Measurements from ENCODE around the gene LAMB3. TPM values are rescaled to one million over a fixed set of nuclear protein-coding genes. Genes with fewer than 3 reads are reported as not detected.
A peak's percentile ranks its signal among the peaks of the same experiment; 100 is the strongest.
"Not testable (repeated sequence)": the region's sequence is repeated elsewhere in the genome, so short reads cannot be mapped to it uniquely, and the experiment has no call there.

LAMB3 gene
- 0.81 TPM for polyA plus RNA-seq (ENCODE audit: insufficient read length)

DNA sequence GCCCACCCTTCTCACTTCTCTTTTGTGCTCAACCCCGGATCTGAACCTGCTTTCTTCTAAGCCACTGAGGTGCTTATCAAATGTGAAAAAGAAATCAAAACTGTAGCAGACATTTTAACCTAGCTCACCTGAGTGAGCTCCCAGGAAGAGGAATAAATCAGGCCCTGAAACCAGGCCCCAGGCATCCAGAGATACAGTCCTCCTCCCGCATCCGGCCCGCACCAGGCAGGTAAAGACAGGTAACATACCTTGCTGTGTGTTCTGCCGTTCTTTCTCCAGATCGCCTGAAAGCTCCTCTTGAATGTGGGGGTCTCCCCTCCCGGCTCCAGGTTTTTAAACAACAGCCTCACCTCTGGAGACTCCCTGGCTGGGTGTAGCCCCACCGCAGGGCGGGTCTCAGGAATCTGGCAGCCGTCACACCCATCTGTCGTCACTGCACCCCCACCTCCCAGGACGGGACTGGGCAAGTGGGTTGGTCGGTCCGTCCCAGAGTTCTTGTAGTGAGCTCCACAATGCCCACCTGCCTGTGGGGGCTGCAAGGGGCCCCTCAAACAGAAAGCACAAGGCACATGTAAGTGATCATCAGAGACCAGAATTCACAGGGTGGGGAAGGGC, at the start of gene LAMB3:
TSS of gene LAMB3 (minus strand) at position 305 of the 615 bp plus-strand sequence. CDS start 1,481 bp downstream, outside the sequence.
- no peak for DNase-seq

DNA sequence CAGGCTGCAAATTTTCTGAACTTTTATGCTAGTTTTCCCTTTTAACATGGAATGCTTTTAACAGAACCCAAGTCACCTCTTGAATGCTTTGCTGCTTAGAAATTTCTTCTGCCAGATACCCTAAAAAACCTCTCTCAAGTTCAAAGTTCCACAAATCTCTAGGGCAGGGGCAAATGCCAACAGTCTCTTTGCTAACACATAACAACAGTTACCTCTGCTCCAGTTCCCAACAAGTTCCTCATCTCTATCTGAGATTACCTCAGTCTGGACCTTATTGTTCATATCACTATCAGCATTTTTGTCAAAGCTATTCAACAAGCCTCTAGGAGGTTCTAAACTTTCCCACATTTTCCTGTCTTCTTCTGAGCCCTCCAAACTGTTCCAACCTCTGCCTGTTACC, 48.5 kb upstream of the LAMB3 start:
- DNase-seq, result not testable (repeated sequence)

- DNase-seq, result no peak
Measured at GRCh38 chr1:209697126-209697525, 44.9 kb upstream of the LAMB3 start.

DNA sequence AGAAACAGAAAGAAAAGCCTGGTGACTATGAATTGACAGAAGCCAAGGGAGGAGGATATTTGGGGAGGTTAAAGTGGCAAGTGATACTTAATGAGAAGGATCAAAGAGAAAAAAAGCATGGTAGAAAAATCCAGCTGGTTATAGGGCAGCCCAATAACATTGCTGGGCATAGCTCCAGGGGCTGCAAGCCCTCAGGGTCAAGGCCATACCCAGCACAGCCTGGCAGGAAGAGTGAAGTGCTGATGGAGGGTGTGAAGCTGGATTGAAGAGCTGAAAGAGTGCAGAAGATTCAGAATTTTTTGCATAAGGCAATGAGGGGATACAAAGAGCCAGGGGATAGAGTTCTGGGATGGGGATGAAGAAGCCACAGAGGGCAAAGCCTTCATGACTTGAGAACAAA, 44.4 kb upstream of the LAMB3 start:
- DNase-seq, result no peak

- peak; percentile 77 for DNase-seq
Measured at GRCh38 chr1:209692745-209693504, 40.7 kb upstream of the LAMB3 start.

DNA sequence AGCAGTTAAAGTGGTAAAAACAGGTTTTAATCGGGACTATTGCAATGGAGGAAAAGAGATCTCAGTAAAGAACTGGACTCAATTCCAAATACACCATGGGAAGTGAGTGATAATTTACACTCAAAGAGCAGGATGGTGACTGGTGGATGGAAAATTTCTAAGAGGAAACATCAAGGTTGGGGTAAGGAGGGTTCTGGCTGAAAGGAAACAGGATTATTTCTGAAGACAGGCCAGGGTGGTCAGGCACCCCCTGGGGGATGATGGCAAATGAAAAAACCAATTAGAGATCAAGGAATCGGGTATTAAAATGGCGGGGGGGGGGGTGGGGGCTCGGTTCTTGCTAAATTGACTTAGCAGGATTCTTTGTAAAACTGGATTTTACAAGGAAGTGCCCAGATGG, 40.1 kb upstream of the LAMB3 start:
- DNase-seq, result no peak

DNA sequence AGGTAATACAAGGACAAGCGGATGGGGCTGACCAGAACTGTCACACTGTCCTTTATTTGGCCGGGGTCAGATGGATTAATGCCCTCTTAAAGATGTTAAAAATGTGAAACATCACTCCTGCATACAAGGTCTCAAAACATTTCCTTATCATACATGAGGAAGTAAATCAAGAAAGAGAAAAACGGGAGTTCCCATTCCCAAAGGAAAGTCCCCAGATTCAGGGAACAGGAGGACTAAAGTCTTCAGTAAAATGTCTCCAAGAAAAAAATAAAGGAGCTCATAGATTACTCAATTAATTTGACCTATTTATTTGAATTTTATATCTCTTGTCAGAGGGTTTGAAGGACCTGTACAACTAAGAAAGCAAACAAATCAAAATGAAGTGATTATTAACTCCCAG, 39.0 kb upstream of the LAMB3 start:
- DNase-seq, result no peak

DNA sequence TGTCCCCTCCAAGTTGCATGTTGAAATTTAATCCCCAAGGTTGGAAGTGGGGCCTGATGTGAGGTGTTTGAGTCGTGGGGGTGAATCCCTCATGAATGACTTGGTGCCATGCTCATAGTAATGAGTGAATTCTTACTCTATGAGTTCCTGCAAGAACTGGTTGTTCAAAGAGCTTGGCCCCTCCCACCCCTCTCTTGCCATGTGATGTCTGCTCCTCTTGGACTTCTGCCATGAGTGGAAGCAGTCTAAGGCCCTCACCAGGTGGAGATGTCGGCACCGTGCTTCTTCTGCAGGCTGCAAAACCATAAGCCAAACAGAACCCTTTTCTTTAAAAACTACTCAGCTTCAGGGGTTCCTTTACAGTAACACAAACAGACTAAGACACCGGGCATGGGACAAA, 37.3 kb upstream of the LAMB3 start:
- DNase-seq, result no peak

DNA sequence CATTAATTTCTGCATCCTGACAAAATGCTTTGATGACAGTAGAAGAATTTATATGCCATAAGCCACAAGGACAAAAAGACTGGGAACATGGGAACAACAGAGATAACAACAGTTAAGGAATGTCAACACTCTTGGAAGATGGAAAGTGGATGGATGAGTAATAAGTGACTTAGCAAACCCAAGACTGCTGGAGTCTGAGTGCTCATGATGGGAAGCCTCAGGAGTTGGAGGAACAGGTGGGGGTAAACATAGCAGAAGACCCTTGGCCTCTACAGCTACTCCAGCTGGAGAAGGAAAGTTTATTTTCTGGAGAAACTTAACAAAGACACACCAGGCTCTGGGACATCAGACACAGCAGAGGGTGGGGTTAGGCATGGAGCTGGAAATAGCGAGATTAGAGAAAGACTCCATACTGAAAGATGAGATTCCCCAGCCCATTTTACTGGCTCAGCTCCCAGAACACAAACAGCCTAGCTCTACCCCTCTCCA, 36.6 kb upstream of the LAMB3 start:
- DNase-seq, result no peak

DNA sequence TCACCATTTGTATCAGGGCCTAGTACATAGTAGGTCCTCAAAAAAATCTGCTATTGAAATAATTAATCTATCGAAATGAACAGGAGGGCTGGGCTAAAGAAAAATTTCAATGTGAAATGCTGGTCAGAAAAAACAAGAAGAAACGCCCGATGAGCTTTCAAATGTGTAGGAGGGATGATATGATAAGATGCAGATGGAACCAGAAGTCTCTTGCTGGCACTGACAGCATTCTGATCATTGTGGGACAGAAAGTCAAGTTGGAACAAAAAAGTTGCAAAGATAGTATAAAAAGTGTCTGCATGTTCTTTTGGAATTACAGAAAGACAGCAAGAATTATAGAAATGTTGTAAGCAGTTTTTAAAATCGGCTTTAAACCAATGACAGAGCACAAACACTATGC, 34.1 kb upstream of the LAMB3 start:
- DNase-seq, result no peak

GRCh38 chr1:209685821-209686220, 33.6 kb upstream of the LAMB3 start:
- no peak for DNase-seq

DNA sequence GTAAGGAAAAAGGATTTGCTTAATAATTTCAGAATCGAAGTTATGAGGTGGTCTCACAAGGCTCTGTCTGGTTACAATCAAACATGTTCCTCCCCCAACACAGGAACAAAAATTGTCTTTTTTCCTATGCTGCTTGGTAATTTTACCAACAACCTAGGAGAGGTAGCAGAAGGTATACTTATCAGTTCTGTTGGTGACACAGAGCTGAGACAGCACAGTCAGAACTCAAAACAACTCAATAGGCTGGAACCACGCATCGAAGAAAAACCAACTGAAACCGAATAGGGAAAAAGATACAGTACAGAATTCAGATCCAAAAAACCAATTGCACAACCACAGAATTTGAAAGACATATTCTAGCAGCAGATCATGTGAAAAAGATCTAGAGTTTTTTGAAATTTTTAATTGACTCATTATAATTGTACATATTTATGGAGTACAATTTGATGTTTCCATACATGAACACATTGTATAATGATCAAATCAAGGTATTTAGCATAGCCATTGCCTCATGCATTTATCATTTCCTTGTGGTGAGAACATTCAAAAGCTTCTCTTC, 26.8 kb upstream of the LAMB3 start:
- DNase-seq, result no peak

DNA sequence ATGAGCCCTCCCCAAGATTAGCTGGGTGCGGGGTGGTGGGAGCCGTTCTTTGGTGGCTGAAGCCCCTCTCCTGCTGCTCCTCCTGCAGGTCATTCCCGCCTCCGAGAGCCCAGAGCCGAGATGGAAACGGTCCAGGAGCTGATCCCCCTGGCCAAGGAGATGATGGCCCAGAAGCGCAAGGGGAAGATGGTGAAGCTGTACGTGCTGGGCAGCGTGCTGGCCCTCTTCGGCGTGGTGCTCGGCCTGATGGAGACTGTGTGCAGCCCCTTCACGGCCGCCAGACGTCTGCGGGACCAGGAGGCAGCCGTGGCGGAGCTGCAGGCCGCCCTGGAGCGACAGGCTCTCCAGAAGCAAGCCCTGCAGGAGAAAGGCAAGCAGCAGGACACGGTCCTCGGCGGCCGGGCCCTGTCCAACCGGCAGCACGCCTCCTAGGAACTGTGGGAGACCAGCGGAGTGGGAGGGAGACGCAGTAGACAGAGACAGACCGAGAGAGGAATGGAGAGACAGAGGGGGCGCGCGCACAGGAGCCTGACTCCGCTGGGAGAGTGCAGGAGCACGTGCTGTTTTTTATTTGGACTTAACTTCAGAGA, 23.4 kb upstream of the LAMB3 start:
- DNase-seq, result peak; percentile 47

GRCh38 chr1:209674957-209675564, 22.8 kb upstream of the LAMB3 start, which contains the start of gene G0S2:
Gene G0S2 (plus strand): TSS chr1:209675412. CDS start chr1:209675685, 273 bp downstream.
- DNase-seq, result peak; percentile 61

DNA sequence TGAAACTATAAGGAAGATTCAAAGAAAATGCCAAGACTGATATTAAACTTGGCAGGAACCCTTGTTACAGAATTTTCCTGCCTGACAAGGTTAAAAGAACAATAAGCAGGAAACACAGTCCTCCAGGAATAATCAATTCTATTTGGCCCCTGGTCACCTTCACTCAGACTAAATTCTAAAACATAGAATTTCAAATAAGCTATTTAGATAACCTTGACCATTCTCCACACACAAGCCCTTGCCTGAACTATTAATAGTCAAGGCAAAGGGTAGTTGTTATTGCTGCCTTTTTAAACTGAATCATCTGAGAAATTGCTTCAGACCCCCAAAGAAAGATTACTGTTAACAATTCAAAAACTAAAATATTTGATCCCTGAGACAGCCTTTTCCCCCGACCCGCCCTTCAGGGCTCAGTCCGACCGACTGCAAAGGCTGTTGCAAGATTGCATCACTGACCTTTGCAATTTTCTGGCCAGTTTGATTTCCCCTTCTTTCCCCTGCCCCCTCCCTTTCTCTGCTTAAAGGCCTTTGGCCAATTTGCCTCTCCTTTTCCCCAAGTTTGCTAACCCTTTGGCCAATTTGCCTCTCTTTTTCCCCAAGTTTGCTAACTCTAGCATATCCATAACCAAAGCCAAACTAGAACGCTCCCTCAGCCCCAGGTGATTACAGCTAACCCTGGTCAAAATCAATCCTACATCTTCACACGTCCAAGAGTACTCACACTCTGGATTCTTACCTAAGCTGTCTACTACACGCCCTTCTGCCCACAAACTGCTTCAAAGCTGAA, 21.6 kb upstream of the LAMB3 start:
- no peak for DNase-seq

DNA sequence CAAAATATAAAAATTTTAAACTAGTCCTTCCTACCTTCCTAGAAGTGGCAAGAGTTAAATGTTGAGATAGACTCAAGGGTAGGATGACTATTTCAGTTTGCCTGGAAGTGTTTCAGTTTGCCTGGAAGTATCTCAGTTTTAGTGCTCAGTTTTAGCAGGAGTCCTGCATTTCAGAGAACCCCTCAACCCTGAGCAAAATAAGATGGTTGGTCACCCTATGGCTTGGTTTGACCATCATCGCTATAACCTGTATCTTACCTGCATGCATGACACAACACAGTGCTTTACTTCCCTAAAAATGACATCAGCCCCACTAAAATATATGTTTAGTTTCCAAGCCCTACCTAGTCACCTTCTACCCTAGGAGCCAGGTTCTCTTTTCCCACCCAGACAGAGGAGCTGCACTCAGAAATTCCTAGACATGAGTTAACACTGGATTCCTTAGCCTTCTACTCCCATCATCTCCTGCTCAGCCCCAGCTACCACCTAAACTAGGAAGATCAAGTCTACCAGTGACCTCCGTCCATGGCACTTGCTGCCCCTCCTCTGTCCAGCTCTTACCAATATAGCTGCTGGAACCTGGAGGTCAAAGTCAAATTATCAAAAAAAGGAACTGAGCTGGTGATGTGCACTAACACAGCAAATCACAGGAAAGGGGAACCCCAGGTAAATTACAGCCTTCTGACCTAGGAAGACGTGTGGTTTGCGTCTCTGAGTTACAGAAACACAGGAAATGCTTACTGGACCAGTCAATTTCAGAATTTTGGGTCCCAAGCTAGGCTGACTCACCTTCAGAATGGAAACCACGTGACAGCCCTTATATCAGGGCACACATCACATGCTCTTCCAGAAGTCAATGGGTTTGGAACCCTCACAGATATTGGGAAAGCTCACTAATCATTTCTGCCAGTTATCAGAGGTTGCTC, 20.7 kb upstream of the LAMB3 start:
- DNase-seq, result no peak

- no peak for DNase-seq
Measured at GRCh38 chr1:209670441-209671082, 18.3 kb upstream of the LAMB3 start.

DNA sequence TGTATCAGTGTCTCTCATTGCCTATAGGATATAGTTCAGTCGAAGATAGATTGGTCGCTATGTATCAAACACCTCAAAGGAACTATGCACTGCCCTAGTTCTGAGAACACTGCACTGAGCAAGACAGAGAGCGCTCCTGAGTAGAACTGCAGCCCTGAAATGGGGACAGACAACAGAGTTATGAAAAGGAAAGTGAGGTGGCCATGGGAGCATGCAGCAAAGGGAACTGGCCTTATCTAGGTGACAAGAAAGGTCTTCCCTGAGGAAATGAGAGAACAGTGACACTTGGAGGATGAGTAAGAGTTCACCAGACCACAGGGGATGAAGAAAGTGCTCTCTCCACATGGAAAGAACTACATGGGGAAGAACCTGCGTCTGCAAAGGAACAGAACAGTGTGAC, 15.5 kb upstream of the LAMB3 start:
- DNase-seq, result no peak

GRCh38 chr1:209667103-209667502, 14.9 kb upstream of the LAMB3 start:
- no peak for DNase-seq

DNA sequence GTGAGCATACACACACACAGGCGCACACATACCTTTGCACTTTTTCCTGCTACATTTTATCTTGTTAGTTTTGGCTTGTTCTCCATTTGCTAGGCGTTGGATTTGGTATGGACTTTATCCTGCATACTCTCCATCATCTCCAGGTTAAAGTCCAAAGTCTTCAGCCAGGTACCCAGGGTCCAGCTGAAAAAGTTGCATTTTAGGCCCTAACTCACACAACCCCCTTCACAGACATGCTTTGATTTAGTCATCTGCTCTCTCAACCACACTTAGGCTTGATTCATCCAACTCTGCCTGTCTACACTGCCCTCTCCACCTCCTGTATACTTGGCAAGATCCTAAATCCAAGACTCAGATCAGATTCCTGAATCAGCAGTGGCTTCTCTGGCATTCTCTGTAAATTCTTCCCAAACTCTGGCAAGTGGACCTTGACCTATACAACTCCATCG, 10.7 kb upstream of the LAMB3 start:
- DNase-seq, result no peak

All from hindlimb muscle (tissue), 1 donor.